DMS 273 treated with DMSO at 0.1 percent for 48 hours (cell line): ENCODE measurements around the gene NPAP1.
"Not testable (repeated sequence)": the region's sequence is repeated elsewhere in the genome, so short reads cannot be mapped to it uniquely, and the experiment has no call there.

ENCODE experiments used
- DNase-seq: peaks from one replicate; lab custom pipeline; 2025; lab: John Stamatoyannopoulos, UW

Gene NPAP1

GRCh38 chr15:24675332-24676144 lies at the start of gene NPAP1:
TSS of gene NPAP1 (plus strand) at chr15:24675775. CDS start at chr15:24675868, 93 bp downstream.
- DNase-seq = no peak

- DNase-seq = no peak
These were observed 48.1 kb upstream of the NPAP1 start for GRCh38 chr15:24627443-24627842.

GRCh38 chr15:24633082-24633481 lies 42.5 kb upstream of the NPAP1 start:
- DNase-seq = no peak

GRCh38 chr15:24639412-24639811 lies 36.2 kb upstream of the NPAP1 start:
- not testable (repeated sequence) for DNase-seq

GRCh38 chr15:24645627-24646026 lies 29.9 kb upstream of the NPAP1 start:
- no peak for DNase-seq

GRCh38 chr15:24659622-24660021 lies 16.0 kb upstream of the NPAP1 start:
- no peak for DNase-seq

GRCh38 chr15:24662991-24663390 lies 12.6 kb upstream of the NPAP1 start:
- no peak for DNase-seq

- DNase-seq = no peak
These were observed 856 bp downstream of the NPAP1 start for GRCh38 chr15:24676431-24676830.

- no peak for DNase-seq
These were observed 2.9 kb downstream of the NPAP1 start for GRCh38 chr15:24678485-24678884.

- no peak for DNase-seq
These were observed 6.4 kb downstream of the NPAP1 start for GRCh38 chr15:24682002-24682401.

GRCh38 chr15:24682905-24683304 lies 7.3 kb downstream of the NPAP1 start:
- DNase-seq = not testable (repeated sequence)

- no peak for DNase-seq
These were observed 8.2 kb downstream of the NPAP1 start for GRCh38 chr15:24683736-24684135.

- DNase-seq = no peak
These were observed 8.7 kb downstream of the NPAP1 start for GRCh38 chr15:24684313-24684712.

GRCh38 chr15:24696201-24696600 lies 20.6 kb downstream of the NPAP1 start:
- no peak for DNase-seq

- no peak for DNase-seq
These were observed 21.3 kb downstream of the NPAP1 start for GRCh38 chr15:24696842-24697241.

- no peak for DNase-seq
These were observed 42.9 kb downstream of the NPAP1 start for GRCh38 chr15:24718289-24719082.

GRCh38 chr15:24729760-24730159 lies 54.2 kb downstream of the NPAP1 start:
- DNase-seq = no peak
